ENCODE measurements around the gene CLEC2D.
"Not testable (repeated sequence)": the region's sequence is repeated elsewhere in the genome, so short reads cannot be mapped to it uniquely, and the experiment has no call there.

Gene CLEC2D

DNA sequence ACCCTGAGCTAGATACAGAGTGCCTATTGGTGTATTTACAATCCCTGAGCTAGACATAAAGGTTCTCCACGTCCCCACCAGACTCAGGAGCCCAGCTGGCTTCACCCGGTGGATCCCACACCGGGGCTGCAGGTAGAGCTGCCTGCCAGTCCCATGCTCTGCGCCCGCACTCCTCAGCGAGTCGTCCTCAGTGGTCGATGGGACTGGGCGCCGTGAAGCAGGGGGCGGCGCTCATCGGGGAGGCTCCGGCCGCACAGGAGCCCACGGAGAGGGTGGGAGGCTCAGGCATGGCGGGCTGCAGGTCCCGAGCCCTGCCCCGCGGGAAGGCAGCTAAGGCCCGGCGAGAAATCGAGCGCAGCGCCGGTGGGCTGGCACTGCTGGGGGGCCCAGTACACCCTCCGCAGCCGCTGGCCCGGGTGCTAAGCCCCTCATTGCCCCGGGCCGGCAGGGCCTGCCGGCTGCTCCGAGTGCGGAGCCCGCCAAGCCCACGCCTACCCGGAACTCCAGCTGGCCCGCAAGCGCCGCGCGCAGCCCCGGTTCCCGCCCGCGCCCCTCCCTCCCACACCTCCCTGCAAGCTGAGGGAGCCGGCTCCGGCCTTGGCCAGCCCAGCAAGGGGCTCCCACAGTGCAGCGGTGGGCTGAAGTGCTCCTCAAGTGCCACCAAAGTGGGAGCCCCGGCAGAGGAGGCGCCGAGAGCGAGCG lies 70.0 kb downstream of the CLEC2D start:
- H3K4me3 ChIP-seq (ENCODE audit: insufficient read depth, low read depth, low read length); H3K36me3 ChIP-seq (ENCODE audit: control insufficient read depth, insufficient read depth, low read length): not testable (repeated sequence)
- 93 to 94% methylated on average over 53 to 54 of the region's 54 CpGs for WGBS, 2 experiments

DNA sequence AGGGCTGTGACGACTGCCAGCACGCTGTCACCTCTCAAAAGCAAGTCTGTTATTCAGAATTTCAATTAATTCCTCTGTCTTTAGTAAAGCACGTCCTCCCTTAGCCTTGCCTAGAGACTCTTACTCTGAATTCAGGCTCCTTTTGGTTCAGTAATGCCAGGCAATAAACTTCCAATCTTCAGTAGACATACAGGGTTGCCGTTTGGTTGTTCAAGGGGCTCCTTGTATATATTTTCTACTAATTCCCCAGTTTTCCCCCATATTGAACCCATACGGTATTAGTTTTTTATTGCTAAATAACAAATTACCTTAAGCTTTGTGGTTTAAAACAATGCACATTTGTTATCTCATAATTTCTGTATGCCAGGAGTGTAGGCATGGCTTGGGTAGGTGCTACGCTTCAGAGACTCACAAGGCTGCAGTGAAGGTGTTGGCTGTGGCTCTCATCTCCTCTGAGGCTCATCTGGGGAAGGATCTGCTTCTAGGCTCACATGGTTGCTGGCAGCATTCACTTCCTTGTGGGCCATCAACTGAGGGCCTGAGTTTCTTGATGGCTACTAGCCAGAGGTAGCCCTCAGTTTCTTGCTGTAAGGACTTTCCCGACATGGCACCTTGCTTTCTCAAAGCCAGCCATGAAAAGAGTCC lies 70.7 kb downstream of the CLEC2D start:
- H3K27me3 ChIP-seq (ENCODE audit: control insufficient read depth, insufficient read depth, low read length, poor library complexity, severe bottlenecking), result no peaks in the 10 kb centered on the region

More for the DNA sequence above, 70.0 kb downstream of the CLEC2D start:
- not testable (repeated sequence) for H3K4me1 ChIP-seq (ENCODE audit: control insufficient read depth, insufficient read depth, low read length); H3K9me3 ChIP-seq (ENCODE audit: control insufficient read depth, low read length); H3K27ac ChIP-seq (ENCODE audit: insufficient read depth, low read depth, low read length, poor library complexity, severe bottlenecking); H3K27me3 ChIP-seq (ENCODE audit: control insufficient read depth, insufficient read depth, low read length, poor library complexity, severe bottlenecking)

DNA sequence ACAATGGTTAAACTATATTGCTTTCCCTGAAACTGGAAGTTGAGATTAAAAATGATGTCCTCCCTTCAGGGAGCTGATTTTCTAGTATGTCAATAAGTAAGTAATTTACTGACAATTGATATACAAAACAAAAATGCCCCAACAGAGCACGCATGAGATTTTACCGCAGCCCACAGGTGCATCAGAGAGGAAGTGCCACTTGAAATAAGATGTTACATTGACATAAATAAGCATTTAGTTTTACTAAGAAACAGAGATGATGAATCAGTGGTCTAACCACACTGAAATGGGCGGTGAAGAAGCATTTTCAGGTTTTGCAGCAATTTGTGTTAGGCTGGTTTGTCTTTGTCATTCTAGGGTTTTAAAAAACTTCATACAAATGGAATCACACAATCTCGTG lies 72.2 kb downstream of the CLEC2D start:
- Histone ChIP-seq H3K9me3 (ENCODE audit: control insufficient read depth, low read length) (no peaks in the 10 kb centered on the region), H3K36me3 (ENCODE audit: control insufficient read depth, insufficient read depth, low read length) (no peaks in the 10 kb centered on the region), H3K4me3 (ENCODE audit: insufficient read depth, low read depth, low read length) (no peak overlapping the region), H3K4me1 (ENCODE audit: control insufficient read depth, insufficient read depth, low read length) (no peaks in the 10 kb centered on the region), H3K27me3 (ENCODE audit: control insufficient read depth, insufficient read depth, low read length, poor library complexity, severe bottlenecking) (no peaks in the 10 kb centered on the region), H3K27ac (ENCODE audit: insufficient read depth, low read depth, low read length, poor library complexity, severe bottlenecking) (no peak overlapping the region)
- WGBS, 2 experiments, result 94 to 100% methylated on average over 1 to 4 of the region's 4 CpGs

More for the DNA sequence above, 70.7 kb downstream of the CLEC2D start:
- H3K27ac ChIP-seq (ENCODE audit: insufficient read depth, low read depth, low read length, poor library complexity, severe bottlenecking), result no peak overlapping the region
- whole genome bisulfite sequencing, 2 experiments, result 89 to 96% methylated on average over 7 of the region's 7 CpGs
- H3K4me1 ChIP-seq (ENCODE audit: control insufficient read depth, insufficient read depth, low read length), result no peaks in the 10 kb centered on the region
- H3K9me3 ChIP-seq (ENCODE audit: control insufficient read depth, low read length), result no peaks in the 10 kb centered on the region
- no peak overlapping the region for H3K4me3 ChIP-seq (ENCODE audit: insufficient read depth, low read depth, low read length)
- no peaks in the 10 kb centered on the region for H3K36me3 ChIP-seq (ENCODE audit: control insufficient read depth, insufficient read depth, low read length)

DNA sequence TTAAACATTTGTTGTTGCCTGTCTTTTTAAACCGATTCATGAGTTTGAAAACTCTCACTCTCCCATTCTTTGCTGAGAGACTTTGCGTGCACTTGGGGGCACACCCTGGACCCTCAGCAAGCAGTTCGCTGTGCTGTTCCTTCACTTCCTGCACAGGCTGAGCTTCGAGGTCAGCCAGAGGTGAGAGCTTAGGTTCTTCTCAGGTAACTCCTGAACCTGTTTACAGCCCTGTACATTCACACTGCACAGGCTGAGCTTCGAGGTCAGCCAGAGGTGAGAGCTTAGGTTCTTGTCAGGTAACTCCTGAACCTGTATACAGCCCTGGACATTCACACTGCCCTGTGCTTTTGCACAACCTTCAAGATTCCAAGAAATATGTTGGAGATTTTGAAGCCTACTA lies 73.1 kb downstream of the CLEC2D start:
- no peak overlapping the region for H3K27ac ChIP-seq (ENCODE audit: insufficient read depth, low read depth, low read length, poor library complexity, severe bottlenecking)
- H3K36me3 ChIP-seq (ENCODE audit: control insufficient read depth, insufficient read depth, low read length), result no peaks in the 10 kb centered on the region
- H3K4me1 ChIP-seq (ENCODE audit: control insufficient read depth, insufficient read depth, low read length), result no peaks in the 10 kb centered on the region
- H3K4me3 ChIP-seq (ENCODE audit: insufficient read depth, low read depth, low read length), result no peak overlapping the region
- H3K9me3 ChIP-seq (ENCODE audit: control insufficient read depth, low read length), result no peaks in the 10 kb centered on the region
- H3K27me3 ChIP-seq (ENCODE audit: control insufficient read depth, insufficient read depth, low read length, poor library complexity, severe bottlenecking), result no peaks in the 10 kb centered on the region
- 90 to 93% methylated on average over 5 of the region's 5 CpGs for WGBS, 2 experiments

DNA sequence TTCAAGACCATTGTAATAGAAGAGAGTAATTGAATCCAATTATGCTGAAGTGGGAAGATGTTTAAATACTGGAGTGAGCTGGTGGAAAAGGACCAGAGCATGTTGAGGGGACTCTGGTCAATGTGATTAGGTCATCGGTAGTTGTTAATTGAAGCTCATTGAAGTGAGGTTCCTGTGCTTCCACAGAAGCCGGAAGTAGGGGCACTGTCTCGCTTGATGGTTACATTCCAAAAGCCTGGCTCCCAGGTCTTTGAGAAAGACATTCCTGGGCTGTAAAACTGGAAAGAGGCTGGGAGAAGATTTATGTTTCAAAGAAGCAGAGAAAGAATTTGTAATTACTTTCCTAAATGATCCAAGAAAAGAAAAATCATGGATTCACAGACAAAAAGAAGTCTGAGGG lies 75.7 kb downstream of the CLEC2D start:
- Histone ChIP-seq H3K4me3 (ENCODE audit: insufficient read depth, low read depth, low read length) (no peak overlapping the region), H3K4me1 (ENCODE audit: control insufficient read depth, insufficient read depth, low read length) (no peaks in the 10 kb centered on the region), H3K9me3 (ENCODE audit: control insufficient read depth, low read length) (no peaks in the 10 kb centered on the region), H3K36me3 (ENCODE audit: control insufficient read depth, insufficient read depth, low read length) (no peaks in the 10 kb centered on the region), H3K27me3 (ENCODE audit: control insufficient read depth, insufficient read depth, low read length, poor library complexity, severe bottlenecking) (no peaks in the 10 kb centered on the region), H3K27ac (ENCODE audit: insufficient read depth, low read depth, low read length, poor library complexity, severe bottlenecking) (no peak overlapping the region)
- WGBS, 2 experiments, result 94 to 95% methylated on average over 3 of the region's 3 CpGs
